GM11168 (cell line): ENCODE measurements around the gene NXPH1.

Source experiments
- in situ Hi-C: fragments of 300-500 bp; cut with MboI; formaldehyde crosslinking; loops from one replicate; pipeline ENCODE4 v1.12.0; 2022; ENCODE audit warnings: low sequenced_read_pairs; ENCODE audit not compliant: unreplicated experiment

The NXPH1 gene

DNA sequence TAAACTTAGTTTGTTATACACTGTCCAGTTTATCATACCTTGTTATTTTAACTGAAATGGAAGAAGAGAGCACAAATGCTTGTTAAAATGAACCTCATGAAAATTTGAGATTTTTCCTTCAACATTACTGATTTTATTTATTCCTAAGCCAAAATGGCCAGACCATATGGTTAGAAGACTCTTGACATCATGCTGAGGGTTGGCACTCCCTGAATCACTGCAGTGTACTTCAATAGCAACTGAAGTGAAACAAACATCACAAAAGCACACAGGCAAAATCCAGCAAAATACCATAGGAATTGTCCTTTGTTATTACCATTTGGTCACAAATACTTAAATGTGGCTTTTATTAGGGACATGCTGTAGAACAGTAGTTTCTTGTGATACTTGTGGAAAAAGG is 347.8 kb downstream of the NXPH1 start:
- in situ Hi-C loops, result no loop called here

GRCh38 chr7:8783229-8783628 is 349.8 kb downstream of the NXPH1 start:
- in situ Hi-C loops, result no loop called here

GRCh38 chr7:8785081-8785480 is 351.7 kb downstream of the NXPH1 start:
- in situ Hi-C loops, result no loop called here

GRCh38 chr7:8800986-8801385 is 367.6 kb downstream of the NXPH1 start:
- in situ Hi-C loops, result no loop called here
